GM18858 (cell line): ENCODE measurements around the gene GNB4.

Experiments used
- ATAC-seq: cut with Tn5 transposase; IDR thresholded peaks from one replicate; pipeline ENCODE4 v1.9.1; 2021; ENCODE audit not compliant: unreplicated experiment

GNB4 gene

GRCh38 chr3:179451265-179452175, at the start of gene GNB4:
TSS of gene GNB4 (minus strand) at chr3:179451470. CDS start at chr3:179426200, 25,270 bp downstream.
- peak; percentile 69 for ATAC-seq

GRCh38 chr3:179495483-179495882, 44.2 kb upstream of the GNB4 start:
- ATAC-seq, result no peak

GRCh38 chr3:179493260-179493659, 42.0 kb upstream of the GNB4 start:
- ATAC-seq, result no peak

DNA sequence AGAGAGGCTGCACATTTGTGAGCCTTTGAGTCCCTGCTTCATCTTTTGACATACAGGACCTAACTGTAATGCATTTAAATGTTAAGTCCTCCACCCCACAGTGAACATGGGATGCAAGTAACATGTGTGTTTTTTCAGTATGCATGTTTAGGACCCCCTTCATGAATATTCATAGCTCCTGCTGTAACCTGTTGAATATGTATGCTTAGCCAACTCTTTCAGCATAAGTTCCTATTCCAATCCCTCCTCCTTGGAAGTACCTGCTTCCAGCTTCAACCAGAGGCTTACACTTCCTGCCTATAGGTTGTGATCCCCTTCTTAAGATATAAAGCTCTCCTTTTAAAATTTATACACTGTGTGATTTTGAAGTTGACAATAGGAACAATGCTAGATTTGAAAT, 36.9 kb upstream of the GNB4 start:
- ATAC-seq, result no peak

DNA sequence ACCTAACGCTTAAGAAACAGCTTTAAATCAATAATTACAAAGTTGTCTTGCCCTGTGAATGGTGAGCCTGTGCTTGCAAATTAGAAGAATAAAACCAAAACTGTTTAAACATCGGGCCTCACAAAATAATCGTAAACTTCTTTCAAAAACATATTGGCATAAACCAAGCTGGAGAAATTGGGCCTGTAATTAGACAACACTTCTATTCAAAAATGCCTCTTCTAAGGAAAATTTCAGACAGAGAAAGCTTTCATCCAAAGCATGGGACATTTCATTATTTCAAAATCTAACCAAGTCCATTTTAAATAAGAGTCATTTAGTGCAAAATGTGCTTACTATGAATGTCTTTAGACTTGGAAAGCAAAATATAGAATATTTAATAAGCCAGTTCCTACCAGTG, 35.5 kb upstream of the GNB4 start:
- ATAC-seq, result no peak

DNA sequence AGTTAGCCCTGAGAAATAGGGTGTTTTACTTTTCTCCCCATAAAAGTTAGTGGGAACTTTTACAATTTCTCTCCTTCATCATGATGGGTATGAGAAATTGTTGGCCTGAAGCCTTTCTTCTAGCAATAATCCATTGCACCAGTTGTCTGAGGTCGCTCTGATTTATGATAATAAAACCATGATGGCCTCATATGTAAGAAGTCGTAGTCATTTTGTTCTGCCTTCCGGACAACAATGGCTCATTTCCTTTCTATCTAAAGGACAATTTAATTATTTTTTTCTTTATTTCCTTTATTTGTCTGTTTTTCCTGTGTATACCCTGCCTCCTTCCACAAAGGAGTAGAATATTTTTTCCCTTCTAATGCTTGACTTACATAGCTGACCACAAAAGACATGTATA, 31.6 kb upstream of the GNB4 start:
- ATAC-seq, result no peak

- ATAC-seq, result no peak
These were observed 24.9 kb upstream of the GNB4 start for GRCh38 chr3:179476215-179476614.

DNA sequence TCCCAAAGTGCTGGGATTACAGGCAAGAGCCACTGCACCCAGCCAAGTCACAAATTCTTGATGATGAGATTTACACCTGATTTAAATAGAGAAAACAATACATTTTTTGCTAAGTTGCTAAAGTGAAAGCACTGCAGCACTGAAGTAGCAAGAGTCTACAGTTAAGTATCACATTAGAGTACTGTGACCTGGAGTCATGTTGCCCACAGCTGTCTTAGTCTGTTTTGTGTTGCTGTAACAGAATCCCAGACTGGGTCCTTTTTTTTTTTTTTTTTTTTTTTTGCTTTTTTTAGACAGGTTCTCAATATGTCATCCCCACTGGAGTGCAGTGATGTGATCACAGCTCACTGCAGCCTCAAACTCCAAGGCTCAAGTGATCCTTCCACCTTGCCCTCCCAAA, 23.2 kb upstream of the GNB4 start:
- ATAC-seq, result no peak

GRCh38 chr3:179473565-179473964, 22.3 kb upstream of the GNB4 start:
- ATAC-seq, result peak; percentile 47

GRCh38 chr3:179464323-179465092, 13.2 kb upstream of the GNB4 start:
- ATAC-seq, result peak; percentile 69

- ATAC-seq, result no peak
These were observed 12.0 kb upstream of the GNB4 start for GRCh38 chr3:179463319-179463718.

DNA sequence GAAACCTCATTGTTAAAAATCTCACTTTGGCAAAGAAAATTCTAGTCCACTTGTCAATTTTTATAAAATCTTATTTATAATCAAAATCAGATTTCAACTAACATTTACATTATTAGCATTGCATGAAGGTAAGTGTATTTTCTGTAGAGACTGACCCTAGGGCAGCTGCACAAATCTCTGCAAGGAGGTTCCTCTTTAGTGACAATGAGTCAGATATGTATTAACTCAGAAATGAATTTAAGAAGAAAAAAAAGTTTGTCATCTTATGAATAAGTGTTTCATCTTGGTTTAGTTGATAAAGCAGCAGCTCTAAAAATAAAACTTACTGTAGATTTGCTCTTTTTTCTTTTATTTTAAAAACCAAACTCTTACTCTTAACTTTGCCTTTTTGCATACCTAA, 9.0 kb upstream of the GNB4 start:
- ATAC-seq, result no peak

DNA sequence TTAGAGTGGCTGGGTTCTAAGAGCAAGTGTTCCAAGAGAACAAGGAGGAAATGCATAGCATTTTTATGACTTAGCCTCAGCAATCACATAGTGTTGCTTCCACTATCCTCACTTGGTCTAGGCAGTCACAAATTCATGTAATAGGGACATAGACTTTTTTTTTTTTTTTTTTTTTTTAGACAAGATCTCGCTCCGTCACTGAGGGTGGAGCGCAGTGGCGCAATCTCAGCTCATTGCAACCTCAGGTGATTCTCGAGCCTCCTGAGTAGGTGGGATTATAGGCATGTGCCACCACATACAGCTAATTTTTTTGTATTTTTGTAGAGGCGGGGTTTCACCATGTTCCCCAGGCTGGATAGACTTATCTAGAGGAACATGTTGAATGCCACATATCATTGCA, 4.7 kb upstream of the GNB4 start:
- ATAC-seq, result no peak

DNA sequence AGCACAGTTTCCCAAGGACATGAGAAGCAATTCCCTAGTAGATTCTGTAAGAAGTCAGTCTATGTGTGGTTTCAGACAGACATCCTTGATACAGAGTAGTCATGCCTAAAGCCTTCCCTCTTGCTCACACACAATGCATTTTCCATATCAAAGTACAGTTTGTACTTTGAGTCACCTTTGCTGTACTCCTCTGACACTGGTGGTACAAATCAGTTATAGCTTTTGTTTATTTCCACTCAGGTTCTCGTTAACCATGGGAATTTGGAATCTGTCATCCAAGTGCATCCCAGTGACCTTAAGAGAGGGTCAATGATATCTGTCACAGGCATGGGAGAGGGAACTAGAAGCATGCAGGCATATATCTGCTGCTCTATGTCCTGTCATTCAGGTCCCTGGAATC, 3.6 kb upstream of the GNB4 start:
- no peak for ATAC-seq

DNA sequence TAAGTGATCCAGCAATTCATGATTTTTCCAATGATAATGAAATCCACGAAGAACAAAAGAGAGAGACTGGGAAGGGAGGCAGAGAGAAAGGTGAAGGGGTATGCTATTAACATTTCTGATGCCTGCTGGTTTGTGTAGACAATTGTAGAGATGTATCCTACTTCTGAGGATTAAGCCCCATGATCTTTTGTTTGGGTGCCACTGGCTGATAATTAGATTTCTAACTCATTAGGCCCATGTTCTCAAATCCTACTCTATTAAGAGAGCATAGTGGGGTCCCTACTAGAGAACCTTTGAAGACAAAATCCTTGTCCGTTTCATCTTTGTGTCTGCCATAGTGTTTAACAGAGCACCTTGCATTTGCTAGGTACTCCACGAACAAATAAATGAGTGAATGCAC, 2.7 kb upstream of the GNB4 start:
- ATAC-seq, result no peak

GRCh38 chr3:179452872-179453271, 1.6 kb upstream of the GNB4 start:
- ATAC-seq, result no peak

DNA sequence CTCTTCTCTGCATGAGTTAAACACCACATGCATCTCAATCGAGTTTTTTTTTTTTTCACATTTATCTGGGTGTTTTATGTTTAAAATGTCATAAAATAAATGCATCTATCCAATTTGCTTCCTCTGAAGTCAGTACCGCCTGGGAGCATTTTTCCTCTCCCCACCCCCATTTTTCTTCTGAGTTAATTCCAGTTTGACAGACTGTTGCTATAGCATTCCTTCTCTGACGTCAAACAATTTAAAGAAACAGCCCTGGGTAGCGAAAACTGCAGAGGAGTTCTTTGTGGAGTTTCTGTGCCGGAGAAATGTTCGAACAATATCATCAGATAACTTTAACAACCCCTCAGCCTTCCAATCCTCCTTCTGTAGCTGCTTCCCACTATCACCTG, 900 bp upstream of the GNB4 start:
- no peak for ATAC-seq

GRCh38 chr3:179450901-179451264, 387 bp downstream of the GNB4 start:
- ATAC-seq, result peak; percentile 35

GRCh38 chr3:179450261-179450701, 989 bp downstream of the GNB4 start:
- ATAC-seq, result no peak

DNA sequence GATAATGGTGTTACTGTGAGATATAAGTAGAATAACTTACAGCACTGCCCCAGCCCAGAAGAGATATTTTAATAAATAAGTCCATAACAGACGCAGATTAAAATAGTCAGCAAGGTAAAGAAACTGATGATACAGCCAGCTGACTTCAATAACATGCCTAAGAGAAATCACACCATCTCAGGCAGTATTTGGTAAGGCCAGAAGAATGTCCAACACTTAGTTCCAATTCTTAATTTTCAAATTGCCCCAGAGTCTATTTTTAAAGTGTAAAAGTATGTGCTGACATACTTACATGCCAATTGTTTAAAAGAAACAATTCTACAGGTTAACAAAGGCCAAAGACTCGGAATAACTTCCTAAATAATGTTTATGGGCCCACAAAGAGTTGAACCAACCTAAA, 1.6 kb downstream of the GNB4 start:
- no peak for ATAC-seq

DNA sequence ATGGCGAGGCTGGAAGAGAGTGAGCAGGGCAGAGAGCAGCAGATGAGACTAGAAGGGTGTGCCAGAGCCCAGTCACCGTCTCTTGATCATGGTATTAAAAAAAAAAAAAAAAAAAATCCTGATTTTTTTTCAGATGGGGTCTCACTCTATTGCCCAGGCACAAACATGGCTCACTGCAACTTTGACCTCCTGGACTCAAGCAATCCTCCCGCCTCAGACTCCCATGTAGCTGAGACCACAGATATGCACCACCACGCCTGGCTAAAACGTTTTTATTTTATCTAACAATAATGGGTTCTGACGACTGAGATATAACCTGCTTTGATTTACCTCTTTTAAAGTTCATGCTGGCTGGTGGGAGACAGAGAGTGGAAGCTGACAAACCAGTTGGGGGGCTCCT, 4.0 kb downstream of the GNB4 start:
- ATAC-seq, result no peak

GRCh38 chr3:179446501-179446900, 4.8 kb downstream of the GNB4 start:
- no peak for ATAC-seq
